Breast epithelium (tissue), 3 donors: ENCODE data around the gene CPT1C.

Experiments used
- POLR2A ChIP-seq: fragments of 450-650 bp; IDR thresholded peaks from one replicate; pipeline ENCODE4 v1.6.1; 2016; ENCODE audit warnings: antibody characterized with exemption, mild to moderate bottlenecking, moderate library complexity
- POLR2AphosphoS5 ChIP-seq, 3 donors: sonication (generic); formaldehyde crosslinking; IDR thresholded peaks; one replicate each; pipeline ENCODE4 v1.6.1; 2017; ENCODE audit warnings: antibody characterized with exemption in 3 of 3
- TF ChIP-seq, protein P1 (sequence below), 3 donors: fragments of 450-650 bp; IDR thresholded peaks; one replicate each; pipeline ENCODE4 v1.5.1; 2016 to 2017; ENCODE audit warnings: antibody characterized with exemption in 3 of 3, mild to moderate bottlenecking in 3 of 3, moderate library complexity in 3 of 3

DNA sequence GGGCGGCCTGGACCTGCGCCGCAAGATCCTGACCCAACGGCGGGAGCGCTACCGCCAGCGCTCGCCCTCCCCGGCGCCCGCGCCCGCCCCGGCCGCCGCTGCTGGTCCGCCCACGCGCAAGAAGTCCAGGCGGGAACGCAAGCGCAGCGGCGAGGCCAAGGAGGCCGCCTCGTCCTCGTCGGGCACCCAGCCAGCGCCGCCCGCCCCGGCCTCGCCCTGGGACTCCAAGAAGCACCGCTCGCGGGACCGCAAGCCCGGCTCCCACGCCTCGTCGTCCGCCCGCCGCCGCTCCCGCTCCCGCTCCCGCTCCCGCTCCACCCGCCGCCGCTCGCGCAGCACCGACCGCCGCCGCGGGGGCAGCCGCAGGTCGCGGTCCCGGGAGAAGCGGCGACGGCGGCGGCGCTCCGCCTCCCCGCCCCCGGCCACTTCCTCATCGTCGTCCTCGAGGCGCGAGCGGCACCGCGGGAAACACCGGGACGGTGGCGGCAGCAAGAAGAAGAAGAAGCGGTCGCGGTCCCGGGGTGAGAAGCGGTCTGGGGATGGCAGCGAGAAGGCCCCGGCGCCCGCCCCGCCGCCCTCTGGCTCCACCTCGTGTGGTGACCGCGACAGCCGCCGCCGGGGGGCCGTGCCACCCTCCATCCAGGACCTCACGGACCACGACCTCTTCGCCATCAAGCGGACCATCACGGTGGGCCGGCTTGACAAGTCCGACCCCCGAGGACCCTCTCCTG, 38.9 kb upstream of the CPT1C start:
- no peak for TF ChIP-seq POLR2A
- TF ChIP-seq, protein P1, sequence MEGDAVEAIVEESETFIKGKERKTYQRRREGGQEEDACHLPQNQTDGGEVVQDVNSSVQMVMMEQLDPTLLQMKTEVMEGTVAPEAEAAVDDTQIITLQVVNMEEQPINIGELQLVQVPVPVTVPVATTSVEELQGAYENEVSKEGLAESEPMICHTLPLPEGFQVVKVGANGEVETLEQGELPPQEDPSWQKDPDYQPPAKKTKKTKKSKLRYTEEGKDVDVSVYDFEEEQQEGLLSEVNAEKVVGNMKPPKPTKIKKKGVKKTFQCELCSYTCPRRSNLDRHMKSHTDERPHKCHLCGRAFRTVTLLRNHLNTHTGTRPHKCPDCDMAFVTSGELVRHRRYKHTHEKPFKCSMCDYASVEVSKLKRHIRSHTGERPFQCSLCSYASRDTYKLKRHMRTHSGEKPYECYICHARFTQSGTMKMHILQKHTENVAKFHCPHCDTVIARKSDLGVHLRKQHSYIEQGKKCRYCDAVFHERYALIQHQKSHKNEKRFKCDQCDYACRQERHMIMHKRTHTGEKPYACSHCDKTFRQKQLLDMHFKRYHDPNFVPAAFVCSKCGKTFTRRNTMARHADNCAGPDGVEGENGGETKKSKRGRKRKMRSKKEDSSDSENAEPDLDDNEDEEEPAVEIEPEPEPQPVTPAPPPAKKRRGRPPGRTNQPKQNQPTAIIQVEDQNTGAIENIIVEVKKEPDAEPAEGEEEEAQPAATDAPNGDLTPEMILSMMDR (IDR thresholded peaks at IDR 0.05): no peak
- no peak for TF ChIP-seq POLR2AphosphoS5 (IDR thresholded peaks at IDR 0.05)
